Activated naive CD4-positive, alpha-beta T cell treated with anti-CD3 and anti-CD28 coated beads, Interleukin-2, amount 50 U/mL, for 24 hours (primary cell): ENCODE data around the gene PLEKHG5.
"Not testable (repeated sequence)": the region's sequence is repeated elsewhere in the genome, so short reads cannot be mapped to it uniquely, and the experiment has no call there.

Source experiments
- H3K27ac Mint-ChIP-seq: one replicate; pipeline ENCODE4 v1.8.0; 2021; ENCODE audit warnings: mild to moderate bottlenecking, mixed read lengths
- H3K27me3 Mint-ChIP-seq: one replicate; pipeline ENCODE4 v1.8.0; 2021; ENCODE audit warnings: mixed read lengths
- H3K36me3 Mint-ChIP-seq: one replicate; pipeline ENCODE4 v1.8.0; 2021; ENCODE audit warnings: mixed read lengths
- H3K4me1 Mint-ChIP-seq: one replicate; pipeline ENCODE4 v1.8.0; 2021; ENCODE audit warnings: mixed read lengths
- H3K4me3 Mint-ChIP-seq: one replicate; pipeline ENCODE4 v1.8.0; 2021; ENCODE audit warnings: mild to moderate bottlenecking, mixed read lengths
- H3K9me3 Mint-ChIP-seq: one replicate; pipeline ENCODE4 v1.8.0; 2021; ENCODE audit warnings: mixed read lengths

Gene PLEKHG5

GRCh38 chr1:6503884-6504602 is 12.6 kb upstream of the PLEKHG5 start:
- Mint-ChIP-seq H3K36me3 (no peaks in the 10 kb centered on the region), H3K27ac (no peak overlapping the region), H3K4me3 (no peak overlapping the region), H3K4me1 (peaks cover 3% of the 10 kb centered on the region), H3K9me3 (no peaks in the 10 kb centered on the region), H3K27me3 (no peaks in the 10 kb centered on the region)

- Mint-ChIP-seq H3K4me3 (no peak overlapping the region), H3K36me3 (no peaks in the 10 kb centered on the region), H3K9me3 (no peaks in the 10 kb centered on the region), H3K27me3 (no peaks in the 10 kb centered on the region), H3K27ac (no peak overlapping the region), H3K4me1 (peaks cover 11% of the 10 kb centered on the region)
Observed at GRCh38 chr1:6502000-6502891, 10.8 kb upstream of the PLEKHG5 start.

- Mint-ChIP-seq H3K9me3 (no peaks in the 10 kb centered on the region), H3K27me3 (no peaks in the 10 kb centered on the region), H3K4me1 (peaks cover 11% of the 10 kb centered on the region), H3K27ac (peak overlapping the region; percentile 37), H3K36me3 (no peaks in the 10 kb centered on the region), H3K4me3 (no peak overlapping the region)
Observed at GRCh38 chr1:6501279-6501813, 9.9 kb upstream of the PLEKHG5 start.

GRCh38 chr1:6500544-6501278 is 9.2 kb upstream of the PLEKHG5 start:
- no peaks in the 10 kb centered on the region for H3K27me3 Mint-ChIP-seq
- H3K4me1 Mint-ChIP-seq, result peaks cover 15% of the 10 kb centered on the region
- peak overlapping the region; percentile 37 for H3K27ac Mint-ChIP-seq
- no peak overlapping the region for H3K4me3 Mint-ChIP-seq
- no peaks in the 10 kb centered on the region for H3K9me3 Mint-ChIP-seq
- no peaks in the 10 kb centered on the region for H3K36me3 Mint-ChIP-seq

- no peaks in the 10 kb centered on the region for H3K36me3 Mint-ChIP-seq
- no peak overlapping the region for H3K27ac Mint-ChIP-seq
- H3K4me3 Mint-ChIP-seq, result peak overlapping the region; percentile 57
- no peaks in the 10 kb centered on the region for H3K9me3 Mint-ChIP-seq
- H3K27me3 Mint-ChIP-seq, result no peaks in the 10 kb centered on the region
- H3K4me1 Mint-ChIP-seq, result peaks cover 24% of the 10 kb centered on the region
Observed at GRCh38 chr1:6499296-6499695, 7.8 kb upstream of the PLEKHG5 start.

GRCh38 chr1:6498576-6499111 is 7.2 kb upstream of the PLEKHG5 start:
- Mint-ChIP-seq H3K27ac (no peak overlapping the region), H3K4me1 (peaks cover 24% of the 10 kb centered on the region), H3K36me3 (no peaks in the 10 kb centered on the region), H3K9me3 (no peaks in the 10 kb centered on the region), H3K4me3 (no peak overlapping the region), H3K27me3 (no peaks in the 10 kb centered on the region)

- no peaks in the 10 kb centered on the region for H3K36me3 Mint-ChIP-seq
- H3K27me3 Mint-ChIP-seq, result no peaks in the 10 kb centered on the region
- H3K4me3 Mint-ChIP-seq, result peak overlapping the region; percentile 75
- H3K9me3 Mint-ChIP-seq, result no peaks in the 10 kb centered on the region
- peaks cover 29% of the 10 kb centered on the region for H3K4me1 Mint-ChIP-seq
- peak overlapping the region; percentile 46 for H3K27ac Mint-ChIP-seq
Observed at GRCh38 chr1:6497867-6498575, 6.6 kb upstream of the PLEKHG5 start.

- no peaks in the 10 kb centered on the region for H3K27me3 Mint-ChIP-seq
- no peaks in the 10 kb centered on the region for H3K9me3 Mint-ChIP-seq
- no peaks in the 10 kb centered on the region for H3K36me3 Mint-ChIP-seq
- H3K27ac Mint-ChIP-seq, result no peak overlapping the region
- peak overlapping the region; percentile 75 for H3K4me3 Mint-ChIP-seq
- peaks cover 33% of the 10 kb centered on the region for H3K4me1 Mint-ChIP-seq
Observed at GRCh38 chr1:6497215-6497866, 5.9 kb upstream of the PLEKHG5 start.

- Mint-ChIP-seq H3K4me1 (peaks cover 36% of the 10 kb centered on the region), H3K36me3 (no peaks in the 10 kb centered on the region), H3K27ac (no peak overlapping the region), H3K27me3 (no peaks in the 10 kb centered on the region), H3K4me3 (peak overlapping the region; percentile 58), H3K9me3 (no peaks in the 10 kb centered on the region)
Observed at GRCh38 chr1:6496890-6497214, 5.4 kb upstream of the PLEKHG5 start.

GRCh38 chr1:6496365-6496721 is 4.9 kb upstream of the PLEKHG5 start:
- Mint-ChIP-seq H3K4me3 (peak overlapping the region; percentile 58), H3K4me1 (peaks cover 41% of the 10 kb centered on the region), H3K27ac (no peak overlapping the region), H3K36me3 (no peaks in the 10 kb centered on the region), H3K27me3 (no peaks in the 10 kb centered on the region), H3K9me3 (no peaks in the 10 kb centered on the region)

GRCh38 chr1:6495540-6496364 is 4.3 kb upstream of the PLEKHG5 start:
- peak overlapping the region; percentile 49 for H3K27ac Mint-ChIP-seq
- peaks cover 46% of the 10 kb centered on the region for H3K4me1 Mint-ChIP-seq
- no peaks in the 10 kb centered on the region for H3K9me3 Mint-ChIP-seq
- H3K4me3 Mint-ChIP-seq, result no peak overlapping the region
- no peaks in the 10 kb centered on the region for H3K27me3 Mint-ChIP-seq
- no peaks in the 10 kb centered on the region for H3K36me3 Mint-ChIP-seq

- Mint-ChIP-seq H3K9me3 (no peaks in the 10 kb centered on the region), H3K27ac (no peak overlapping the region), H3K4me1 (peaks cover 46% of the 10 kb centered on the region), H3K27me3 (no peaks in the 10 kb centered on the region), H3K36me3 (no peaks in the 10 kb centered on the region), H3K4me3 (no peak overlapping the region)
Observed at GRCh38 chr1:6495041-6495441, 3.6 kb upstream of the PLEKHG5 start.

- Mint-ChIP-seq H3K4me3 (no peak overlapping the region), H3K27me3 (no peaks in the 10 kb centered on the region), H3K36me3 (no peaks in the 10 kb centered on the region), H3K4me1 (peaks cover 46% of the 10 kb centered on the region), H3K9me3 (no peaks in the 10 kb centered on the region), H3K27ac (peak overlapping the region; percentile 42)
Observed at GRCh38 chr1:6494627-6495026, 3.2 kb upstream of the PLEKHG5 start.

GRCh38 chr1:6493834-6494223 is 2.4 kb upstream of the PLEKHG5 start:
- not testable (repeated sequence) for H3K27ac Mint-ChIP-seq, H3K36me3 Mint-ChIP-seq, H3K4me3 Mint-ChIP-seq, H3K27me3 Mint-ChIP-seq, H3K9me3 Mint-ChIP-seq
- peaks cover 43% of the 10 kb centered on the region for H3K4me1 Mint-ChIP-seq
